ENCODE results near the gene CTNNA1.
A peak's percentile ranks its signal among the peaks of the same experiment; 100 is the strongest.
"Not testable (repeated sequence)": the region's sequence is repeated elsewhere in the genome, so short reads cannot be mapped to it uniquely, and the experiment has no call there.

CTNNA1 gene

DNA sequence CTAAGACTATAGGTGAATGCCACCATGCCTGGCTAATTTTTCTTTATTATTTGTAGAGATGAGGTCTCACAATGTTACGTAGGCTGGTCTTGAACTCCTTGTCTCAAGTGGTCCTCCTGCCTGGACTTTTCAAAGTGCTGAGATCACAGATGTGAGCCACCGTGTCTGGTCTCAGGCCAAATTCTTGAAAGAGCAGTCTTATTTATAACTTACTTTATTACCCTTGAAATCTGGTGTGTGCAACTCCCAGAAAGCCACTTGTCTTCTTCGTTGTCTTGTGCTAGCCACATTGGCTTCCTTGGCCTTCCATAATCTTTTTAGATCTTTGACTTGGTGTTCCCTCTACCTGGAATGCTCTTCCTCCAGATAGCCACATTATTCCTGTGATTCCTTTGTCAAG lies 50.1 kb downstream of the CTNNA1 start:
- Histone ChIP-seq H3K4me3 (no peak overlapping the region), H3K27ac (no peak overlapping the region)
- TF ChIP-seq, protein P1, sequence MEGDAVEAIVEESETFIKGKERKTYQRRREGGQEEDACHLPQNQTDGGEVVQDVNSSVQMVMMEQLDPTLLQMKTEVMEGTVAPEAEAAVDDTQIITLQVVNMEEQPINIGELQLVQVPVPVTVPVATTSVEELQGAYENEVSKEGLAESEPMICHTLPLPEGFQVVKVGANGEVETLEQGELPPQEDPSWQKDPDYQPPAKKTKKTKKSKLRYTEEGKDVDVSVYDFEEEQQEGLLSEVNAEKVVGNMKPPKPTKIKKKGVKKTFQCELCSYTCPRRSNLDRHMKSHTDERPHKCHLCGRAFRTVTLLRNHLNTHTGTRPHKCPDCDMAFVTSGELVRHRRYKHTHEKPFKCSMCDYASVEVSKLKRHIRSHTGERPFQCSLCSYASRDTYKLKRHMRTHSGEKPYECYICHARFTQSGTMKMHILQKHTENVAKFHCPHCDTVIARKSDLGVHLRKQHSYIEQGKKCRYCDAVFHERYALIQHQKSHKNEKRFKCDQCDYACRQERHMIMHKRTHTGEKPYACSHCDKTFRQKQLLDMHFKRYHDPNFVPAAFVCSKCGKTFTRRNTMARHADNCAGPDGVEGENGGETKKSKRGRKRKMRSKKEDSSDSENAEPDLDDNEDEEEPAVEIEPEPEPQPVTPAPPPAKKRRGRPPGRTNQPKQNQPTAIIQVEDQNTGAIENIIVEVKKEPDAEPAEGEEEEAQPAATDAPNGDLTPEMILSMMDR (IDR thresholded peaks at IDR 0.05) = no peak
- no peak for DNase-seq (ENCODE audit: low spot score)

DNA sequence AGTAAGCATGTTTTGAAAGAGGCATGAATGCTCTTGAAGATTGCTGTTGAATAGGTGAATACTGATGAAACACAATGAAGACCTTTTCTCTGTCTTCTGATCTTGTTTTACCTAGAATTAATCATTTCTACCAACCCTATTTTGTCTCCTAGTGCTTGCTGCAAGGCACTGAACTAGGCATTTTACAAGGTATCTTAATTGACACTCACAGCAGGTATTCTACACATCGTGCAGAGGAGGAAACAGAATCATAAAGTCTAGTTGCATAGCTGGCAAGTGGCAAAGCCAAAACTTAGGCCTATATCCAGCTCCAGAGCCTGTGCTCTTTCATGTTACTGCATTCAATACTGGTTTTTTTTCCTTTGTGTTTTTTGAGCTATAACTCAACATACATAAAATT lies 50.7 kb downstream of the CTNNA1 start:
- TF ChIP-seq, protein P1 (IDR thresholded peaks at IDR 0.05) = no peak
- Histone ChIP-seq H3K27ac (no peak overlapping the region), H3K4me3 (no peak overlapping the region)
- no peak for DNase-seq (ENCODE audit: low spot score)

DNA sequence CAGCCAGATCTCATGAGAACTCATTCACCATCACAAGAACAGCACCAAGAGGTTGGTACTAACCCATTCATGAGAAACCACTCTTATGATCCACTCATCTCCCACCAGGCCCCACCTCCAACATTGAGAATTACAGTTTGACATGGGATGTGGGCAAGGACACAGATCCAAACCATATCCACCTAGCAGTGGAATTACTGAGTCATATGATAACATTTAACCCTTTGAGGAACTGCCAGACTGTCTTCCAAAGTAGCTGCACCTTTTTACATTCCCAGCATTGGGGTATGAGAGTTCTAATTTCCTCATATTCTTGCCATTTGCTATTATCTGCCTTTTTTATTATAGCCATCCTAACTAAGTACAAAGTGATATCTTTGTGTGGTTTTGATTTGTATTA lies 51.9 kb downstream of the CTNNA1 start:
- Histone ChIP-seq H3K4me3 (no peak overlapping the region), H3K27ac (no peak overlapping the region)
- no peak for DNase-seq (ENCODE audit: low spot score)
- TF ChIP-seq, protein P1 (IDR thresholded peaks at IDR 0.05) = no peak

DNA sequence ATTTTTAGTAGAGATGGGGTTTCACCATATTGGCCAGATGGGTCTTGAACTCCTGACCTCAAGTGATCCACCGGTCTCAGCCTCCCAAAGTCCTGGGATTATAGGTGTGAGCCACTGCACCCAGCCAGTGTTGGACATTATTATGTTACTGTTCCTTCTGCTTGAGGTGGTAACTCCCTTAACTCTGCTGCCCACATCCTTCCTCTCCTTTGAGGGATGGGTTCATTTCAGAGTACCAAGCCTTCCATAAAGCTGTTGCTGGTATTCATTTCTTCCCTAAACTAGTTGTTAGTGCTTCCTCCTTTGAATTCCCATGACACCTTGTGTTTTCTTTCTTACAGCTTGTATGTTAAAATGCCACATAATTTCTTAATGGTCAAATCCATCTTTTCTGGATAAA lies 54.0 kb downstream of the CTNNA1 start:
- no peak for DNase-seq (ENCODE audit: low spot score)
- TF ChIP-seq, protein P1 (IDR thresholded peaks at IDR 0.05) = no peak
- Histone ChIP-seq H3K4me3 (no peak overlapping the region), H3K27ac (no peak overlapping the region)

DNA sequence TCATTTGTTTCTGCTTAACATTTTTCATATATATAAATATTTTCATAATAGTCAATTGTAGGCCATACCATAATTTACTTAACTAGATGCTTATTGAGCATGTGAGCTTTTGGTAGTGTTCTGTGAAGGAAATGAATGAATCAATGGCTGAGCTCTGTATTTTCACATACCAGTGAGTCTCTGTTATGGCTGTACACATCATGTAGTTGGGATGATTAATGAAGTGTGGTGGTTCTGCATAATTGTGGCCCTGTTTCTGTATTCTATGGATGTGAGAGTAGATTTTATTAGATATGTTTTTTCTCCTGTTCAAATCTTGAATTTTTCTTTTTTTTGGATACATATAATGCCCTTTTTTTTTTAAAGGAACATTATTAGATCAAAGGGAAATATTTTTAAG lies 56.2 kb downstream of the CTNNA1 start:
- no peak for DNase-seq (ENCODE audit: low spot score)
- H3K4me3 ChIP-seq = no peak overlapping the region
- TF ChIP-seq, protein P1 (IDR thresholded peaks at IDR 0.05) = no peak
- no peak overlapping the region for H3K27ac ChIP-seq

DNA sequence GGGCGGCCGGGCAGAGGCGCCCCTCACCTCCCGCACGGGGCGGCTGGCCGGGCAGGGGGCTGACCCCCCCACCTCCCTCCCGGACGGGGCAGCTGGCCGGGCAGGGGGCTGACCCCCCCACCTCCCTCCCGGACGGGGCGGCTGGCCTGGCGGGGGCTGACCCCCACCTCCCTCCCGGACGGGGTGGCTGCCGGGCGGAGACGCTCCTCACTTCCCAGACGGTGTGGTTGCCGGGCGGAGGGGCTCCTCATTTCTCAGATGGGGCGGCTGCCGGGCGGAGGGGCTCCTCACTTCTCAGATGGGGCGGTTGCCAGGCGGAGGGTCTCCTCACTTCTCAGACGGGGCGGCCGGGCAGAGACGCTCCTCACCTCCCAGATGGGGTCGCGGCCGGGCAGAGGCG lies 57.6 kb downstream of the CTNNA1 start:
- DNase-seq (ENCODE audit: low spot score); H3K4me3 ChIP-seq; H3K27ac ChIP-seq: not testable (repeated sequence)

DNA sequence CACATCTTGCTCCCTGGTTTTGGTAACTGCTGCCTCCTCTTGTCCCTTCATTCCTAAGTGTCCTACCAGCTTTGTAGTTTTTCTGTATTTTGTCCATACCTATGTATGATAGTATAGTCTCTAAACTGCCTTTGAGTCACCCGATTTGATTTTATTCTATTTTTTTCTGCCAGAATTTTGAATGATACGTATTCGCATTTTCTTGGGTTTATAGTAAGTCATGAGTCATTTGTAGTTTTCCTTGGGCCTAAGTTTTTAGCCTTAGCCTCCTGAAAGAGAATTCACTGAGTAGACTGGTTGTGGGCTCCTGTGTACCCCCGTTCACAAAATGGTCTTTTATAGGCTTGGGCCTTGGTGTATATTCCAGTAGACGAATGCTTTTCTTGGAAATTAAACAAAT lies 62.3 kb downstream of the CTNNA1 start:
- Histone ChIP-seq H3K4me3 (no peak overlapping the region), H3K27ac (peak overlapping the region; percentile 14 to 55)
- no peak for DNase-seq (ENCODE audit: low spot score)
- TF ChIP-seq, protein P1 (IDR thresholded peaks at IDR 0.05) = no peak

DNA sequence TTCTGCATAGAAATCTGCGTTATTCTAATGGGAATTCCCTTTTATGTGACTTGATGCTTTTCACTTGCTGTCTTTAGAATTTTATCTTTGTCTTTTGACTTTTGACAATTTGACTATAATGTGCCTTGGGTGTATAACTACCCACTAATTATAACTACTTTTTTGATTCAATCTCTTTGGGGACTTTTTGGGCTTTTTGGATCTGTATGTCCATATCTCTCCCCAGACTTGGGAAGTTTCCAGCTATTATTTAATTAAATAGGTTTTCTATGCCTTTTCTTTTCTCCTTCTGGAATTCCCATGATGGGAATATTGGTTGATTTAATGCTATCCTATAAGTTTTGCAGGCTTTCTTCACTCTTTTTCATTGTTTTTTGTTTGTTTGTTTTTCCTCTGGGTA lies 64.0 kb downstream of the CTNNA1 start:
- Histone ChIP-seq H3K4me3 (no peak overlapping the region), H3K27ac (no peak overlapping the region)
- TF ChIP-seq, protein P1 (IDR thresholded peaks at IDR 0.05) = no peak
- no peak for DNase-seq (ENCODE audit: low spot score)
